T-helper 17 cell (primary cell): ENCODE results near the gene PSPN. TPM values are rescaled to one million over a fixed set of nuclear protein-coding genes. Genes with fewer than 3 reads are reported as not detected.
"Not testable (repeated sequence)": the region's sequence is repeated elsewhere in the genome, so short reads cannot be mapped to it uniquely, and the experiment has no call there.

Experiments used
- ATAC-seq: fragments of 150-1000 bp; cut with Tn5 transposase; 2 replicates; pipeline ENCODE4 v1.10.0; 2021; ENCODE audit warnings: mild to moderate bottlenecking, moderate library complexity
- DNase-seq, 3 donors: peaks; one replicate each; pipeline versions ENCODE4 v3.0.0 to v3.0.0-alpha.2; 2020 to 2021
- H3K9me3 ChIP-seq: one replicate; pipeline ENCODE4 v1.7.0; 2013; ENCODE audit warnings: low read length, mild to moderate bottlenecking; ENCODE audit not compliant: control insufficient read depth, poor library complexity, severe bottlenecking
- H3K27ac Mint-ChIP-seq: one replicate; pipeline ENCODE4 v1.8.0; 2022; ENCODE audit warnings: mild to moderate bottlenecking, moderate library complexity, mixed read lengths
- H3K27me3 Mint-ChIP-seq: one replicate; pipeline ENCODE4 v1.8.0; 2022; ENCODE audit warnings: mixed read lengths
- H3K36me3 Mint-ChIP-seq: one replicate; pipeline ENCODE4 v1.8.0; 2022; ENCODE audit warnings: low read depth, mixed read lengths
- H3K4me1 Mint-ChIP-seq: one replicate; pipeline ENCODE4 v1.8.0; 2022; ENCODE audit warnings: mild to moderate bottlenecking, mixed read lengths
- H3K4me3 Mint-ChIP-seq: one replicate; pipeline ENCODE4 v1.8.0; 2022; ENCODE audit warnings: mild to moderate bottlenecking, moderate library complexity, mixed read lengths
- total RNA-seq, 4 donors: library from RNA in 2 of 4; stranded (reverse) in 2 of 4; gene quantifications; one replicate each; pipeline ENCODE4 v1.2.3 and lab custom pipeline; 2022 to 2026

Gene PSPN
- total RNA-seq, 2 donors from 2014 or later, result 1.3 to 1.5 TPM

GRCh38 chr19:6352381-6353165 lies 23.2 kb downstream of the PSPN start:
- ATAC-seq (no peak), DNase-seq (no peak)
- Mint-ChIP-seq H3K27me3 (no peaks in the 10 kb centered on the region), H3K27ac (no peak overlapping the region), H3K4me1 (peaks cover 3% of the 10 kb centered on the region), H3K4me3 (no peak overlapping the region), H3K36me3 (peaks cover 5% of the 10 kb centered on the region)
- no peaks in the 10 kb centered on the region for H3K9me3 ChIP-seq

- H3K27me3 Mint-ChIP-seq, result no peaks in the 10 kb centered on the region
- ATAC-seq, result no peak
- H3K36me3 Mint-ChIP-seq, result peaks cover 9% of the 10 kb centered on the region
- no peak overlapping the region for H3K27ac Mint-ChIP-seq
- H3K4me3 Mint-ChIP-seq, result no peak overlapping the region
- H3K4me1 Mint-ChIP-seq, result peaks cover 3% of the 10 kb centered on the region
- H3K9me3 ChIP-seq, result no peaks in the 10 kb centered on the region
- DNase-seq, result no peak
Measured at GRCh38 chr19:6350688-6351087, 25.0 kb downstream of the PSPN start.

- peak overlapping the region; percentile 61 for H3K27ac Mint-ChIP-seq
- H3K27me3 Mint-ChIP-seq, H3K9me3 ChIP-seq, H3K4me1 Mint-ChIP-seq, H3K4me3 Mint-ChIP-seq, ATAC-seq, DNase-seq, H3K36me3 Mint-ChIP-seq: not testable (repeated sequence)
Measured at GRCh38 chr19:6349271-6349670, 26.5 kb downstream of the PSPN start.

GRCh38 chr19:6343462-6343861 lies 32.3 kb downstream of the PSPN start:
- ATAC-seq, result no peak
- Mint-ChIP-seq H3K36me3 (peaks cover 5% of the 10 kb centered on the region), H3K27me3 (no peaks in the 10 kb centered on the region), H3K4me3 (no peak overlapping the region), H3K4me1 (peaks cover 2% of the 10 kb centered on the region), H3K27ac (no peak overlapping the region)
- no peaks in the 10 kb centered on the region for H3K9me3 ChIP-seq
- DNase-seq, result no peak

- ATAC-seq, result no peak
- Mint-ChIP-seq H3K27me3 (no peaks in the 10 kb centered on the region), H3K27ac (no peak overlapping the region)
Measured at GRCh38 chr19:6340493-6341201, 35.1 kb downstream of the PSPN start.

GRCh38 chr19:6334490-6335285 lies 41.0 kb downstream of the PSPN start:
- DNase-seq (no peak), ATAC-seq (no peak)
- Mint-ChIP-seq H3K4me3 (no peak overlapping the region), H3K36me3 (no peaks in the 10 kb centered on the region), H3K27me3 (no peaks in the 10 kb centered on the region), H3K4me1 (no peaks in the 10 kb centered on the region), H3K27ac (no peak overlapping the region)
- H3K9me3 ChIP-seq, result no peaks in the 10 kb centered on the region

More at GRCh38 chr19:6340493-6341201, 35.1 kb downstream of the PSPN start:
- Mint-ChIP-seq H3K4me3 (no peak overlapping the region), H3K36me3 (no peaks in the 10 kb centered on the region), H3K4me1 (peaks cover 2% of the 10 kb centered on the region)
- DNase-seq, result no peak
- H3K9me3 ChIP-seq, result no peaks in the 10 kb centered on the region

- H3K4me1 Mint-ChIP-seq, result no peaks in the 10 kb centered on the region
- no peak within 1 kb of the TSS for H3K4me3 Mint-ChIP-seq
- H3K9me3 ChIP-seq, result no peaks in the 10 kb centered on the region
- H3K27ac Mint-ChIP-seq, result no peak within 1 kb of the TSS
- no peaks in the 10 kb centered on the region for H3K36me3 Mint-ChIP-seq
- ATAC-seq (no peak), DNase-seq (no peak)
- H3K27me3 Mint-ChIP-seq, result no peaks in the 10 kb centered on the region
Measured at GRCh38 chr19:6333439-6333838, 42.3 kb downstream of the PSPN start, which contains the start of gene ACER1. ACER1 (minus strand) TSS chr19:6333612; CDS start chr19:6333551, 61 bp downstream.

GRCh38 chr19:6326815-6327214 lies 48.9 kb downstream of the PSPN start:
- ATAC-seq, result no peak
- DNase-seq, result no peak
- peaks cover 4% of the 10 kb centered on the region for H3K36me3 Mint-ChIP-seq
- no peaks in the 10 kb centered on the region for H3K9me3 ChIP-seq
- no peaks in the 10 kb centered on the region for H3K27me3 Mint-ChIP-seq
- peaks cover 4% of the 10 kb centered on the region for H3K4me1 Mint-ChIP-seq
- no peak overlapping the region for H3K27ac Mint-ChIP-seq
- no peak overlapping the region for H3K4me3 Mint-ChIP-seq

GRCh38 chr19:6325614-6326013 lies 50.1 kb downstream of the PSPN start:
- no peaks in the 10 kb centered on the region for H3K27me3 Mint-ChIP-seq
- no peaks in the 10 kb centered on the region for H3K9me3 ChIP-seq
- no peak for DNase-seq
- no peak for ATAC-seq
- peaks cover 4% of the 10 kb centered on the region for H3K36me3 Mint-ChIP-seq
- peaks cover 4% of the 10 kb centered on the region for H3K4me1 Mint-ChIP-seq
- H3K4me3 Mint-ChIP-seq, result no peak overlapping the region
- no peak overlapping the region for H3K27ac Mint-ChIP-seq

Other genes starting within 250 kb of the PSPN start
- gene ACSBG2, start 240.3 kb downstream of the PSPN start, total RNA-seq, result not detected
- 10 to 100 TPM; 27.1 to 30.3 TPM for gene MLLT1, start 96.0 kb downstream of the PSPN start, total RNA-seq
- gene ACER1, start 42.3 kb downstream of the PSPN start, total RNA-seq, result 1 to 10 TPM in 1 of 2 donors, under 1 TPM in 1; 0.99 to 1.5 TPM
- 10 to 100 TPM; 75.9 to 82.7 TPM for gene CLPP, start 14.4 kb downstream of the PSPN start, total RNA-seq
- 10 to 100 TPM; 44.1 to 47.6 TPM for gene ALKBH7, start 3.1 kb downstream of the PSPN start, total RNA-seq
- 10 to 100 TPM; 67.2 to 68.7 TPM for gene GTF2F1, start 17.2 kb upstream of the PSPN start, total RNA-seq
- gene KHSRP, start 48.9 kb upstream of the PSPN start, total RNA-seq, result 100 to 1,000 TPM; 138 to 164 TPM
- not detected for gene SLC25A41, start 57.8 kb upstream of the PSPN start, total RNA-seq
- gene SLC25A23, start 83.9 kb upstream of the PSPN start, total RNA-seq, result 10 to 100 TPM in 1 of 2 donors, 1 to 10 TPM in 1; 9.6 to 11.3 TPM
- 1 to 10 TPM; 1.4 to 1.5 TPM for gene CRB3, start 88.3 kb upstream of the PSPN start, total RNA-seq
- gene DENND1C, start 105.9 kb upstream of the PSPN start, total RNA-seq, result 100 to 1,000 TPM; 104 to 105 TPM
- gene TUBB4A, start 126.4 kb upstream of the PSPN start, total RNA-seq, result 1 to 10 TPM; 1.5 to 1.6 TPM
- 1 to 10 TPM; 2.2 to 3.3 TPM for gene TNFSF9, start 155.1 kb upstream of the PSPN start, total RNA-seq
- gene CD70, start 215.2 kb upstream of the PSPN start, total RNA-seq, result 1 to 10 TPM; 3.0 to 4.5 TPM